HG03196 (cell line): ENCODE data around the gene XPOT.

ENCODE experiments used
- ATAC-seq: cut with Tn5 transposase; IDR thresholded peaks from one replicate; pipeline ENCODE4 v1.9.1; 2021; ENCODE audit not compliant: unreplicated experiment

The XPOT gene

GRCh38 chr12:64466178-64466577, 62.0 kb downstream of the XPOT start:
- ATAC-seq, result no peak

DNA sequence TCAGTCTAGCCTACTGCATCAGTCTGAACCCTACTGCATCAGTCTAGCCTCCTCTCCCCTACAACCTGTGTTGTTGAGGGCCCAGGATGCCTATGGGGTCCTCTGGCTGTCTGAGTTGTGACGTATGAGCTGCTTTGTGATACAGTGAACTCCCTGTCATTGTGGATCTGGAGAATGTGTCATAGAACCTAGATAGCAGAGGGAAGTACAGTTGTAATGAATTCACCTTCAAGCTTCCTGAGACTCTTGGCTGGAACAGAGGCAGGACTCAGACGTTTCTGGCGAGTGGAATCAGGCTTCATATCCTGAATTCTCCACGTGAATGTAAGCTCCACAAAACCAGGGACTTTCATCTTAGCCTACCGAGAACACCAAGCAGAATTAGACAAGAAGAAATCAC, 64.8 kb downstream of the XPOT start:
- no peak for ATAC-seq

DNA sequence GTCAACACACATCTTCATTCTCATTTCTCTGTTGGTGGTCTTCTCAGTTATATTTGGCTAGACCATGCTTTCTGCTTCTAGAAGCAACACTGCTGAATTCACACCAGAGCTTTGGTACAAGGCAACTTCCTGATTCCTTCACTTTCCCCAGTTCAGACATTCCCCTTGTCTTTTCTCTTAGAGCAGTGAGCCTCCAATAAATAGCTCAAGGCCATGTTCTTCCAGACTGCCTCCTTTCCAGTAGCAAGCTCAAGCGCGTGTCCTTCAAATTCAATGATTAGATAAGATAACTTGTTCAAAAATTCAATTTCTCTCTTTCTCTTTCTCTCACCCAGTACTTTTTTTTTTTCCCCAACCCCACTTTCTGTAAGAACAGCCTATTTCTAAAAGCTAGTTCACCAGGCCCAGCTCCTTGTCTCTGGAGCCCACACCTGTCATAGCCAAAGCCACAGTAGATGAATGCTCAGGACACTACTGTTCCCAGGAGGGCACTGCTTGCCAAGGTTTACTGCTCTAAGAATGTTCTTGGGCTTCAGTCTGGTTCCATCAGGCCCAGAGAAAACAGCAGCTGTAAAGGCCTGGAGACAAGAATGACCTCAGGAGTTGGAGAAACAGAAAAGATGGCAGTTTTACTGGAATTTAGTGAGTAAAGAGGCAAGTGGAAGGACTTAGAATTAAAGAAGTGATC, 65.4 kb downstream of the XPOT start:
- no peak for ATAC-seq

DNA sequence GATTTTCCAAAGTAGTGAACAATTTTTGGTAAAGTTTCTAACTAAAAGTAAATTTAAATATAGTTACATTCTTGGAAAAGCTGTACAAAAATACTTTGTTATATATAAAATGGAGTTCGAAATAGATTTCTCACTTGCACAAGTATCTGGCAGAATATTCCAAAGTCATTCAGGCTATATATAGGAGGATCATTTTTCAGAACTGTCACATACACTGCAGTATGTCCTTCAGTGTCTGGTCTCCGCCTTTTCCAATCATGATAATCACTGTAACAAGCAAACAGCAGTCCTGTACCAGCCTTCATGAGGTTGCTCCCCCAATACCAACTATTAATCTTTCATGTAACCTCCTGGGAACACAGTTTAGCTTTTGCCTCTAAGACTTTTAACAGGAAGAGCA, 66.3 kb downstream of the XPOT start:
- ATAC-seq, result no peak

- no peak for ATAC-seq
Measured at GRCh38 chr12:64473176-64473575, 69.0 kb downstream of the XPOT start.

GRCh38 chr12:64475518-64475917, 71.3 kb downstream of the XPOT start:
- no peak for ATAC-seq

GRCh38 chr12:64476844-64477243, 72.7 kb downstream of the XPOT start:
- no peak for ATAC-seq

- ATAC-seq, result no peak
Measured at GRCh38 chr12:64478661-64479060, 74.5 kb downstream of the XPOT start.

- ATAC-seq, result no peak
Measured at GRCh38 chr12:64480148-64480547, 76.0 kb downstream of the XPOT start.

GRCh38 chr12:64486657-64487056, 82.5 kb downstream of the XPOT start:
- ATAC-seq, result no peak

- ATAC-seq, result no peak
Measured at GRCh38 chr12:64491718-64492117, 87.5 kb downstream of the XPOT start.

DNA sequence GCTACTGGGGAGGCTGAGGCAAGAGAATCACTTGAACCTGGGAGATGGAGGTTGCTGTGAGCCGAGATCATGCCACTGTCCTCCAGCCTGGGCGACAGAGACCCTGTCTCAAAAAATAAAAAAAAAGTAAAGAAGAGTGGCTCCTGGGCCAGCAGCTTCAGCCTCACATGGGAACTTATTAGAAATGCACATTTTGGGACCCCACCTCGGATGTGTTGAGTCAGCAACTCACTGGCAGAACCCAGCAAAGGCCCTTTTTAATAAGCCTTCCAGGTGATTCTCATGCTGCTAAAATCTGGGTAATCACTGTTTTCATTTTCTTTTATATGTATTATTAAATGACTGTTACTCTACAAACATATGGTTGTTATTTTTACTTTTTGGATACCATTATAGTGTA, 89.3 kb downstream of the XPOT start:
- no peak for ATAC-seq

DNA sequence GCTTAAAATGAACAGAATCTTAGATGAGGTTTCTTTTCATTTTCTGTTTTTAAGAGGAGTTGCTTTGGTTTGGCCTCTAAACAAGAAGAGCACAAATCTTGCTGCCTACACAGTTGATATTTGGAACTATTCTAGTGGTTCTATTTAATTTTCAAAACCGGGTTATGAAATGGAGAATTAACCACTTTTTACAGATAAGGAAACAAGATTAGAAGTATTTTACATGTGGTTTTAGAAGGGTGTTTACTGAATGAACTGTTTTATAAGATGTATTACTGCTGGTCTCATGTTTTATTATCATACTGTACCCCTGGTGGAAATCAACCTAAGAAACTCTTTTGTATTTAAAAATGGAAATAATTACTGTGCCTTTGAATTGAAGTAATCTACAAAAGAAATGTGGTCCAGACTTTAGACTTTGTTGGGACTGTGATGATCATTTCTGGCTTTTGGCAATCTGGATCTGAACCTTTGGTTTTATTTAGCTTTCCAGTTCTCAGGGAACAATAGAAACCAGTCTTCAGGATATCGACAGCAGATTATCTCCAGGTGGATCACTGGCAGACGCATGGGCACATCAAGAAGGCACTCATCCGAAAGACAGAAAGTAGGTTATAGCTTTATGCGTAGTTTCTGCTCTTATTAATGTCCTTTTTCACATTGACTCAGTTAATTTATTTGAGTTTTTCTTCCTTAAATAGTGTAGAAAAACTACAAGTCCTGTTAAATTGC, 91.0 kb downstream of the XPOT start:
- ATAC-seq, result no peak

GRCh38 chr12:64496839-64497400, 92.7 kb downstream of the XPOT start:
- no peak for ATAC-seq

DNA sequence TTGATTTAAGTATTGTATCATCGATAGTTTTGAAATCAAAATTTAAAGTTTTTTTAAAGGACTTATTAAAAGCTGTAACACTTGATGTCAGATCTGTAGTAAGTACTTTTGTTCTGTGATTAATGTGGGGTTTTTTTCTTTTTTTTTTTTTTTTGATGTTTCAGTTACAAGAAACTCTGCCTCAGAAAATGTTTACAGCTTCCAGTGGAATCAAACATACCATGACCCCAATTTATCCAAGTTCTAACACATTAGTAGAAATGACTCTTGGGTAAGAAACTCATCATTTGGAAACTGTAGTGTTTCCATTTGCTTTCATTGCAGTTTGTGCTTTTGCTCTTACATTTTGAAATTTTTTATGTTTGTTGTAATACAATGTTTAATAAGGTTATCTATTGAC, 93.3 kb downstream of the XPOT start:
- no peak for ATAC-seq

DNA sequence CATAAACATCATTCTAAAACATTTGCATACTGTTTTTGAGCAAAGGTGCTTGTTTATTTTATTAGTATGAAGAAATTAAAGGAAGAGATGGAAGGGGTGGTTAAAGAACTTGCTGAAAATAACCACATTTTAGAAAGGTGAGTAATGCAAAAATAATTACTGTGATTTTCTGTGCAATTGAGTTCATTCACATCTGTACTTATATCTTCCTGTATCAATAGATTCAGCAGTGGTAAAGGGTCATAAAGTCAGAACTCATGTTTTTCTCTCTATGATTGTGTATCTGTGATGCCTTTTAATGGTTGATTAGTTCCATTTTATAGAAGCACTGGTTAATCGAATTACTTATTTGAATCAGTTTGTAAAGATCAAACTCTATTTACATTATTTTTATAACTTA, 93.7 kb downstream of the XPOT start:
- no peak for ATAC-seq

DNA sequence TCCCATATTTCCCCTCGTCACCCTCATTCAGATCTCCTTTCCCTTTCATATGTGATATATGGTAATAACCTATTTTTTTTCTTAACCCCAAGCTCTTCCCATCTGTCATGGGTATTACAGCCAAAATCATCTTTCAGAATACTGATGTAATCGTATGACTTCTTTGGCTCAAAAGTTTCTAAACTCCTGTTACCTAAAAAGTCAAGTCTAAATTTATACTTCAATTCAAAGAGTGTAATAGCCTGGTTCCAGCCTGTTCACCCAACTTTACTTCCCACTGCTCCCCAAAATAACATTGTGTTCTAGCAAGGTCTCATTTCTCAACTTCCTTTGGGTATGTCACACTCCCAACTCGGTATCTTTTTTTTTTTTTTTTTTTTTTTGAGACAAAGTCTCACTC, 96.2 kb downstream of the XPOT start:
- ATAC-seq, result no peak
